MM.1S (cell line): ENCODE data around the gene FBXL17.

ENCODE experiments used
- EZH2 ChIP-seq: fragments of 300-600 bp; sonication (generic); optimal IDR thresholded peaks from 2 replicates; pipeline ENCODE3; 2017; ENCODE audit warnings: low read depth, mild to moderate bottlenecking, antibody characterized with exemption, low read length, mixed read lengths
- TF ChIP-seq, protein P1 (sequence below): fragments of 300-600 bp; sonication (generic); IDR thresholded peaks from 2 replicates; pipeline ENCODE4 v1.5.1; 2016; ENCODE audit warnings: antibody characterized with exemption, low read length, mixed read lengths

DNA sequence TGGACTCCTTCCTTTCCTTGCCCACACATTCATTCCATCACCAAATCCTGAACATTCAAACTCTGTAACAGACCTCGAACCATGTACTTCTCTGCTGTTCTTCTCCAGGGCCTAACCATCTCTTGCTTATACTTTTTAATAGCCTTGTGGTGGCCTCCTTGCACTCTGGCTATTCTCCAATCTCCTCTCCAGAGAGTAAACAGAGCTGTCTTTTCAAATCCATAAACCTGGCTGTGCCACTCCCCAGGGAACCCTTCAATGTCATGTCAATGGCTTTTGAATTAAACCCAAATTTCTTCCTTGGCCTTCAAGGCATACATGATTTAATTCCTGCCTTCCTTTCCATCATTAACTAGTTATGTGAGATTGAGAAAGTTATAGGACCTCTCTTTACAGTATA lies 433.5 kb downstream of the FBXL17 start:
- TF ChIP-seq, protein P1, sequence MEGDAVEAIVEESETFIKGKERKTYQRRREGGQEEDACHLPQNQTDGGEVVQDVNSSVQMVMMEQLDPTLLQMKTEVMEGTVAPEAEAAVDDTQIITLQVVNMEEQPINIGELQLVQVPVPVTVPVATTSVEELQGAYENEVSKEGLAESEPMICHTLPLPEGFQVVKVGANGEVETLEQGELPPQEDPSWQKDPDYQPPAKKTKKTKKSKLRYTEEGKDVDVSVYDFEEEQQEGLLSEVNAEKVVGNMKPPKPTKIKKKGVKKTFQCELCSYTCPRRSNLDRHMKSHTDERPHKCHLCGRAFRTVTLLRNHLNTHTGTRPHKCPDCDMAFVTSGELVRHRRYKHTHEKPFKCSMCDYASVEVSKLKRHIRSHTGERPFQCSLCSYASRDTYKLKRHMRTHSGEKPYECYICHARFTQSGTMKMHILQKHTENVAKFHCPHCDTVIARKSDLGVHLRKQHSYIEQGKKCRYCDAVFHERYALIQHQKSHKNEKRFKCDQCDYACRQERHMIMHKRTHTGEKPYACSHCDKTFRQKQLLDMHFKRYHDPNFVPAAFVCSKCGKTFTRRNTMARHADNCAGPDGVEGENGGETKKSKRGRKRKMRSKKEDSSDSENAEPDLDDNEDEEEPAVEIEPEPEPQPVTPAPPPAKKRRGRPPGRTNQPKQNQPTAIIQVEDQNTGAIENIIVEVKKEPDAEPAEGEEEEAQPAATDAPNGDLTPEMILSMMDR: no peak
- no peak for TF ChIP-seq EZH2
